Middle frontal gyrus (tissue), 1 donor: ENCODE data around the gene THSD7B.
A peak's percentile ranks its signal among the peaks of the same experiment; 100 is the strongest.

ENCODE experiments used
- DNase-seq: peaks from one replicate; pipeline ENCODE4 v3.0.0-alpha.2; 2015; ENCODE audit warnings: low spot score; ENCODE audit errors: extremely low spot score

The THSD7B gene

GRCh38 chr2:137367361-137367760, 602.0 kb downstream of the THSD7B start:
- DNase-seq: no peak

GRCh38 chr2:137369106-137369505, 603.8 kb downstream of the THSD7B start:
- no peak for DNase-seq

- DNase-seq: no peak
Observed at GRCh38 chr2:137379186-137379585, 613.8 kb downstream of the THSD7B start.

GRCh38 chr2:137380610-137381009, 615.3 kb downstream of the THSD7B start:
- DNase-seq: no peak

- DNase-seq: no peak
Observed at GRCh38 chr2:137381731-137382130, 616.4 kb downstream of the THSD7B start.

GRCh38 chr2:137383391-137383790, 618.0 kb downstream of the THSD7B start:
- no peak for DNase-seq

- DNase-seq: no peak
Observed at GRCh38 chr2:137387044-137387443, 621.7 kb downstream of the THSD7B start.

GRCh38 chr2:137405496-137405895, 640.2 kb downstream of the THSD7B start:
- DNase-seq: no peak

GRCh38 chr2:137411585-137411984, 646.2 kb downstream of the THSD7B start:
- no peak for DNase-seq

GRCh38 chr2:137420744-137421143, 655.4 kb downstream of the THSD7B start:
- DNase-seq: no peak

- DNase-seq: no peak
Observed at GRCh38 chr2:137435162-137435561, 669.8 kb downstream of the THSD7B start.

GRCh38 chr2:137437386-137437785, 672.0 kb downstream of the THSD7B start:
- DNase-seq: no peak

GRCh38 chr2:137444970-137445369, 679.6 kb downstream of the THSD7B start:
- no peak for DNase-seq

- no peak for DNase-seq
Observed at GRCh38 chr2:137449454-137449853, 684.1 kb downstream of the THSD7B start.

- no peak for DNase-seq
Observed at GRCh38 chr2:137454886-137455285, 689.5 kb downstream of the THSD7B start.

- peak; percentile 43 for DNase-seq
Observed at GRCh38 chr2:137467246-137467862, 702.0 kb downstream of the THSD7B start.

- no peak for DNase-seq
Observed at GRCh38 chr2:137493261-137493660, 727.9 kb downstream of the THSD7B start.

GRCh38 chr2:137500599-137500998, 735.3 kb downstream of the THSD7B start:
- no peak for DNase-seq

- no peak for DNase-seq
Observed at GRCh38 chr2:137507237-137507636, 741.9 kb downstream of the THSD7B start.

GRCh38 chr2:137508739-137509384, 743.5 kb downstream of the THSD7B start:
- no peak for DNase-seq

- no peak for DNase-seq
Observed at GRCh38 chr2:137511526-137511925, 746.2 kb downstream of the THSD7B start.

GRCh38 chr2:137521653-137522619, 756.6 kb downstream of the THSD7B start:
- no peak for DNase-seq
